Measurements from ENCODE around the gene OR5C1.
"Not testable (repeated sequence)": the region's sequence is repeated elsewhere in the genome, so short reads cannot be mapped to it uniquely, and the experiment has no call there.

OR5C1 gene

DNA sequence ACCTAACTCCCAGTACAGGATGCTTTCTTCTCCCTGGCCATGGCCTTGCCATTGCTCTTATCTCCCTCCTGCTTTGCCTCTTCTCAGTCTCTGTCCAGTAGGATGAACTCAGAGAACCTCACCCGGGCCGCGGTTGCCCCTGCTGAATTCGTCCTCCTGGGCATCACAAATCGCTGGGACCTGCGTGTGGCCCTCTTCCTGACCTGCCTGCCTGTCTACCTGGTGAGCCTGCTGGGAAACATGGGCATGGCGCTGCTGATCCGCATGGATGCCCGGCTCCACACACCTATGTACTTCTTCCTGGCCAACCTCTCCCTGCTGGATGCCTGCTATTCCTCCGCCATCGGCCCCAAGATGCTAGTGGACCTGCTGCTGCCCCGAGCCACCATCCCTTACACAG lies at the start of gene OR5C1:
TSS of gene OR5C1 (plus strand) at position 103 of the 400 bp plus-strand sequence. CDS start at position 103, 0 bp downstream.
- no peak for DNase-seq

DNA sequence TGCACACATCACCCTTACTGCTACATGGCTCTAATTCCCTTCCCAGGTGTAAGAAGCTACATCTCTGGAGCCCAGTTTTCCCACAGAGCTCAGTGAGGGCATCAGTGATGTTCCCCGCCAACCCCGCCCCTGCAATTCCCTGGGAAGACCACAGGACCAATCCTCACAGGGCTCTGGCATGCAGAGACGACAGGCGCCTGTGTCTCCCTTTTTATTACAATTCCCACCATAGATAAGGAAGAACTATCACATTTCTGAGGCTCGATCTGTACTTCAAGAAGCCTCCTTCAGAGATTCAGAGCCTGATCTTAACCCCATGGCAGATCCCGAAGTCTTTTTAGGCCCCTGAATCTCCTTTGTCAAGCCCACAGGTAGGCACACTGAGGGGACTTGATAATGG lies 46.7 kb upstream of the OR5C1 start, which contains the start of gene OR1L6:
TSS of gene OR1L6 (plus strand) at position 301 of the 400 bp plus-strand sequence. CDS start 7,545 bp downstream, outside the sequence.
- no peak for DNase-seq

DNA sequence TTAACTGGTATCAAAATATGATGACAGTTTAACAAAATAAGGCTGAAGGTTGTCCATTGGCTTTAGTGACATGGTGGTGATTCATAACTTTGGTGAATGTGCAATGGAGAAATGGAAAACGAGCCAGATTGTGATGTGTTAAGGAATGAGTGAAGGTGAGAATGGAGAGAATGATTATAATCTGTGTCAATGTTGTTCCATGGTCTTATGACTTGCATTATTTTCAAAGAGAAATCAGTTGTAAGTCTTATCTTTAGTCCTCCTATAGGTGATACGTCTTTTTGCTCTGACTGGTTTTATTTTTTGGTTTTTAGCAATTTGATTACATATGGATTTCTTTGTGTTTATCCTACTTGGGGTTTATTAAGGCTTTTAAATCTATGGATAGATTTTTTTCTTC lies 33.9 kb upstream of the OR5C1 start:
- no peak for DNase-seq

DNA sequence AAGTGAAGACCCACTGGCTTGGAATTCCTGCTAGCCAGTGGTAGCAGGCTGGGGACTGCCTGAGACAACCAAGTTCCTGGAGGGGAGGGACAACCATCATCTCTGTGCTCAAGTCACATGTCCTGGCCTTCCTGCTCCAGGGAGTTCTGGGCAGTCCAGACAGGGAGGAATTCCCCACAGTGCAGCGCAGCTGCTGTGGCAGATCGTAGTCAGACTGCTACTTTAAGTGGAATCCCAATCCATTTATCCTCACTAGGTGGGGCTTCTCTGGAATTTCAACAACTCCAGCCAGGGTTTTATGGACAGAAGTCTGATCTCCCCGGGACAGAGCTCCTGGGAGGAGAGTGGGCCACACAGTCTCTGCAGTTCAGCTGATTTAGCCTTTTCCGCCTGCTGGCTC lies 20.9 kb upstream of the OR5C1 start:
- no peak for DNase-seq

DNA sequence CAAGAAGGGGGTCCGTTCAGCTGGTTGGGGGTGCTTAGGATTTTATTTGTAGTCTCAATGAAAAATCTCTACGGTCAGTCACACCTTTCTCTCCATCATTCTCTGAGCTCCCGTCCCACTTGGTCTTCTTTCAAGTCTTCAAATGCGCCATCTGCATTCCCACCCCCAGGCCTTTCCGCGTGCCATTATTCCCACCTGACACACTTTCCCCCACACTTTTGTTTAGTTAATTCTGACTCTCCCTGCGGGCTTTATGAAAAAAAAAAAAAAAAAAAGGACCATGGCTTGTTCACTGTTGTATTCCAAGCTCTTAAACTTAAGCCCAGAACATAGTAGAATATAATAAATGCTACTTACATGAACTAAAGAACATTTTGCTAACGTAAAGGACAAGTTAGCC lies 11.7 kb upstream of the OR5C1 start:
- DNase-seq = no peak

DNA sequence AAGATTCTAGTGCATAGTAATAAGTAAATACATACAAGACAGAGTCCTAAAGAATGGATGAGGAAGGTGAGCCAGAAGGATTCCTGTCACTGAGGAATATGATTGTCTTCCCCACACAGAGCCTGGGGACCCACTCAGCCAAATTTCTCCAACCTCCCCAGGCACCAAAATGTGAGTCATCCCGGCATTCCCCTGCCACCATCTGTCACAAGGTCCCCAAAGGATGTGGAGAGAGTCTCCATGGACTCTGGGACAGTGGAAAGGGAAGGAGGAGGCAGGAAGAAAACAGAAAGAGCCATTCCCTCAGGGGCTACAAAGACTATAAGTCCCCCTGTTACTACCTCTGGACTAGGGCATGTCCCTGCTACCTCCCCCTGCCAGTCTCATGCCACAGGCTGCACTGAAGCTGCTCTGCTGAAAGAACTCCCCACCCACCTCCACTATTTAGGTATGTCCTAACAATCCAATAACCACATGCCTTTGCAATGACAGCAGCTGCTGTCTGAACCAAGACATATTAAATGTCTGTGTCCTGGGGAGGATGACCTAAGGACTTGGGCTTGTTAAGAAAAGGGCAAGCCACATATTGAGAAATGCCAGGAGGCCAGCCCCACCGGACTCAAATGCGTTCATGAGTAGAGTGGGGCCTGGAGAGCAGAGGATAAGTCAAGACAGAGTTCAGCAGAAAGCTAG lies 10.7 kb upstream of the OR5C1 start:
- DNase-seq = no peak

DNA sequence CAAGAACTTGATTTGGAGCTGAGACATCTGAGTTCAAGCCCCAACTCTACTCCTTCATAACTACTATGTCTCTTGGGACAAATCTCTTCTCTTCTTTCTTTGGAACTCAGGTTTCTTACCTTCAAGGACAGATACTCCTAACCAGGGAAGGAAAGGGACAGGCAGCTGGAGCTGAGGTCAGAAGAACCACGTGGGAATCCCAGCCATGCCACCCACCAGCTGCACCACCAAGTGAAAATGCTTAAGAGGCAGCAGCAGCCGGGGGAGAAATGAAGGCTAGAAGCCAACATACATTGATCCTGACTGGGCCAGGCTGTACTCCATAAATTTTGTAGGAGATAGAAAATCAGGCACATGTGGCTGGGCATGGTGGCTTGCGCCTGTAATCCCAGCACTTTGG lies 9.6 kb upstream of the OR5C1 start:
- no peak for DNase-seq

DNA sequence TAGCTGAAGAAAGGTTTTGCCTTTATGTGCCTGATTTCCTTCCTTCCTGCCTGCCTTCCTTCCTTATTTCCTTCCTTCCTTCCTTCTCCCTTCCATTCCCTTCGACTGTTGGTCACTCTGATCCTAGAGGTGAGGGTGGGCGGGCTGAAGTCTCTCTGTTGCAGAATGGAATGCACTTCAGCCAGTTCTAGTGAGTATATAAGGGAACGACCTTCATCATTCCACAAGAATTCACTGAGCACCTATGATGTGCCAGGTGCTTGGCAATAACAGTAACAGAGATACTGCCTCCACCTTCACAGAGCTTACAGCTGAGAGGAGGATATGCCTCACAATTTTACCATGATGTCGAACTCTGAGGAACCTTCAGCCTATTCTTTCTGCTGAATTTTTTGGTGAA lies 8.7 kb upstream of the OR5C1 start:
- no peak for DNase-seq

DNA sequence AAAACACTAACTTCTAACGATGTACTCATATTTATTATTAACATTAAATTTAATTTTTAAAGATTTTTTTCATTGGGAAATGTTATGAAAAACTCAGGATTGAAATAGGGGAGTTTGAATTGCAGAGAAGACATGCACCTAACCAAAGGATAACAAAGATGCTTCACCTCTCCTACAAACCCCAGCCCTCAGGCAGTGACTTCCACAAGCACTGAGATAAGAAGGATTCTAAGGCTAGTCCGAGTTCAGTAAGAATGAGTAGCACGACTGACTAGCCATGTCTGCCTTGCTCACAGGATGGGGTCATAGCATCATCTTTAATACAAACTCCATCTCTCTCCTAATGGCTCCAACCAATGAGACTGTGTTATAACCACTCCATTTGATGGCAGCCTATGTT lies 7.1 kb upstream of the OR5C1 start:
- no peak for DNase-seq

DNA sequence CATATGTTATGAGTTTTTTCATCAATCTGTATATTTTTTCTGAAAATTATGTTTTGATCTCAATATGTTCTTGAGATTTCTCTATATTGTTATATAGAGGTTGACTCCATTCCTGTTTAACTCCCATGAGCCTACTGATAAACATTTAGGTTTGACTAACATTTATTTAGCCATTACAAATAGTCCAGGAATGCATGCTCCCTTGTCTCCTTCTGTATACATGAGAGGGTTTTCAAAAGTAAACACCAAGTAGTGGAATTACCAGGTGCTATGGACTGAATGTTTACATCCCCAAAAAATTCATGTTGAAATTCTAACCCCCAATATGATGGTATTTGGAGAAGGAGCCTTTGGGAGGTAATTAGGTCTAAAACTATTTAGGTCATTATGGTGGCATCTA lies 3.5 kb upstream of the OR5C1 start:
- DNase-seq = no peak

DNA sequence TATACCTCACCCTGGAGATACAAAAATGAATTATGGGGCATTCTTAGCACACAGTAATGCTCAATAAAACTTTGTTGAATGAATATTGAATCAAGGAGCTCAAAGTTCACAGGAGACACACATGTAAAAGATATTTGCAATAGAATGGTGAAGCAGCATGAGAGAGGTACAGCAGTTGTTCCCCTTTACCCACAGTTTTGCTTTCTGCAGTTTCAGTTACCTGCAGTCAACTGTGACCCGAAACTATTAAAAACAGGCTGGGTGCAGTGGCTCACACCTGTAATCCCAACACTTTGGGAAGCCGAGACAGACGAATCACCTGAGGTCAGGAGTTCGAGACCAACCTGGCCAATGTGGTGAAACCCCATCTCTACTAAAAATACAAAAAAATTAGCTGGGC lies 2.4 kb upstream of the OR5C1 start:
- no peak for DNase-seq

DNA sequence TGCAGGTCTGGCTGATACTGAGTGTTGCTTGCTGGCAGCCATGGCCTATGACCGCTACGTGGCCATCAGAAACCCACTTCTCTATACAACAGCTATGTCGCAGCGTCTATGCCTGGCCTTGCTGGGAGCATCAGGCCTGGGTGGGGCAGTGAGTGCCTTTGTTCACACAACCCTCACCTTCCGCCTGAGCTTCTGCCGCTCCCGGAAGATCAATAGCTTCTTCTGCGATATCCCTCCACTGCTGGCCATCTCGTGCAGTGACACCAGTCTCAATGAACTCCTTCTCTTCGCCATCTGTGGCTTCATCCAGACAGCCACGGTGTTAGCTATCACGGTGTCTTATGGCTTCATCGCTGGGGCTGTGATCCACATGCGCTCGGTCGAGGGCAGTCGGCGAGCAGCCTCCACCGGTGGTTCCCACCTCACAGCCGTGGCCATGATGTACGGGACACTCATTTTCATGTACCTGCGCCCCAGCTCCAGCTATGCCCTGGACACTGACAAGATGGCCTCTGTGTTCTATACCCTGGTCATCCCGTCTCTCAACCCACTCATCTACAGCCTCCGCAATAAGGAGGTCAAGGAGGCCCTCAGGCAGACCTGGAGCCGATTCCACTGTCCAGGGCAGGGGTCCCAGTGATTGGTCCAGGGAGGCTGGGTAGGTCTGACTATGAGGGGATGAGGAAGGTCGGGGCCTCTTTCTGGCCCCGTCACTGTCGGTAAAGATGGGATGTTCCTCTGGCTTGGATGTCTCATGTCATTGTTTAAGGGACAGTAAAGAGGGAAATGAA lies 718 bp downstream of the OR5C1 start:
- no peak for DNase-seq

DNA sequence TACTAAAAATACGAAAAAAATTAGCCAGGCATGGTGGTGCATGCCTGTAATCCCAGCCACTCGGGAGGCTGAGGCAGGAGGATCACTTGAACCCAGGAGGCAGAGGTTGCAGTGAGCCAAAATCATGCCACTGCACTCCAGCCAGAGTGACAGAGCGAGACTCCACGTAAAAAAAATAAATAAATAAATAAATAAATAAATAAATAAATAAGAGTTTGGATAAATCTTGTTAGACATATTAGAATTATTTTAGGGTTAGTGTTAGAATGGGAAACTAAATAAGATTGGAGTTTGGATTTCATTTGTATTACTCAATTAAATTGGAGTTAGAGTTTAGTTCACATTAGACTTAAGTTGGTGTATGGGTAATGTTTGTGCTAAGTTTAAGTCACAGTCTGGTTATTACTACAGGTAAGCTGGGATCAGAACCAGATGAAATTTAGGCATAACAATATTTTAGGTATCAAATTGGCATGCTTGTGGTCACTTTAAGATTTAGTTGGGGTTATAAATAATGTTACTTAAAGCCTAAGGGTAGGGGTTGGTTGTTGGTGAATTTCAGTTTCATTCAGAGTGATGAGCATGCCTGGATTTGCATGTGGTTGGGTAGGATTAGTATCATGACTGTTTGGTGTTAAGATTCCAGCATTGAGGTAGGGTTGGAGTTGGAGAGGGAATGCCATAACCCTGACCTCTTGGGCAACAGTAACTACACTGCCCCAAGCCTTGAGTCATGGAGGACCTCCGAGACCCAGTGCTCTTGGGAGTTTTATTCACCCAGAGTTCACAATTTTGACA lies 3.3 kb downstream of the OR5C1 start:
- no peak for DNase-seq

DNA sequence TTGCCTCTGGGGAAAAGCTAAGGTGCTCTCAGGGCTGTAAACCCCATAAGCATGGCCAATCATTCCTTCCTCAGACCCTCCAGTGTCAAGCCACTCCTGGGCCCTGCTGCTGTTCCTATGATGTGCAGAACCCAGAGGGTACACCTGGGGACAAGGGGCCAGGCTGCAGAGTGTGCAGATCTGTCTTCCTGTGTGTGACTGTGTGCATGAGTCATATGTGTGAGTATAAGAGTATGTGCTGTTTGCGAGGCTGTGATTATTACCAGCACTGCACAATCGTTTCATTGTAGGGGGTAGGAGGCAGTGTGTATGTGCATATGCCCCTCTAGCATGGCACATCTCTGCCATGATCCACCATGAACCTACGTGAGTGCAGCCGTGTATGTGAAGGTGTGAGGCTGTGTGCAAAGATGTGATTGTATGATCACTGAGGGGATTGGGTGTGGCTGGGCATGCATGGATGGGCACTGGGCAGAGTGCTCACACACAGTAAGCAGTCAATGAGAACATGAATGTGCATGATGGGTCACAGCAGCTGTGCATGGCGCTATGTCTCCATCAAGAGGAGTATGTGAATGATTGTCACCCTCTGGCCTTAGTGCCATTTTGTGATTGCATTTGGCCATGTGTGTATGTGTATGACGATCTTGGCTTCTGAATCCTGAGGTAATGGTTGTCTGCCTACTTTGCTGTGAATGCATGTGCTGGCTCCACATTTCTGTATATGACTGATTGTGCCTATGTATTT lies 8.8 kb downstream of the OR5C1 start:
- no peak for DNase-seq

DNA sequence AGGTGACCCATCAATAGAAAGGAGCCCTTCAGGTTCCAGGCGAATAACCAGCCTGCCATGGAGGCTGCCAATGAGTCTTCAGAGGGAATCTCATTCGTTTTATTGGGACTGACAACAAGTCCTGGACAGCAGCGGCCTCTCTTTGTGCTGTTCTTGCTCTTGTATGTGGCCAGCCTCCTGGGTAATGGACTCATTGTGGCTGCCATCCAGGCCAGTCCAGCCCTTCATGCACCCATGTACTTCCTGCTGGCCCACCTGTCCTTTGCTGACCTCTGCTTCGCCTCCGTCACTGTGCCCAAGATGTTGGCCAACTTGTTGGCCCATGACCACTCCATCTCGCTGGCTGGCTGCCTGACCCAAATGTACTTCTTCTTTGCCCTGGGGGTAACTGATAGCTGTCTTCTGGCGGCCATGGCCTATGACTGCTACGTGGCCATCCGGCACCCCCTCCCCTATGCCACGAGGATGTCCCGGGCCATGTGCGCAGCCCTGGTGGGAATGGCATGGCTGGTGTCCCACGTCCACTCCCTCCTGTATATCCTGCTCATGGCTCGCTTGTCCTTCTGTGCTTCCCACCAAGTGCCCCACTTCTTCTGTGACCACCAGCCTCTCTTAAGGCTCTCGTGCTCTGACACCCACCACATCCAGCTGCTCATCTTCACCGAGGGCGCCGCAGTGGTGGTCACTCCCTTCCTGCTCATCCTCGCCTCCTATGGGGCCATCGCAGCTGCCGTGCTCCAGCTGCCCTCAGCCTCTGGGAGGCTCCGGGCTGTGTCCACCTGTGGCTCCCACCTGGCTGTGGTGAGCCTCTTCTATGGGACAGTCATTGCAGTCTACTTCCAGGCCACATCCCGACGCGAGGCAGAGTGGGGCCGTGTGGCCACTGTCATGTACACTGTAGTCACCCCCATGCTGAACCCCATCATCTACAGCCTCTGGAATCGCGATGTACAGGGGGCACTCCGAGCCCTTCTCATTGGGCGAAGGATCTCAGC lies 11.6 kb downstream of the OR5C1 start, which contains the start of gene OR1K1:
TSS of gene OR1K1 (plus strand) at position 58 of the 995 bp plus-strand sequence. CDS start at position 58, 0 bp downstream.
- DNase-seq = no peak

DNA sequence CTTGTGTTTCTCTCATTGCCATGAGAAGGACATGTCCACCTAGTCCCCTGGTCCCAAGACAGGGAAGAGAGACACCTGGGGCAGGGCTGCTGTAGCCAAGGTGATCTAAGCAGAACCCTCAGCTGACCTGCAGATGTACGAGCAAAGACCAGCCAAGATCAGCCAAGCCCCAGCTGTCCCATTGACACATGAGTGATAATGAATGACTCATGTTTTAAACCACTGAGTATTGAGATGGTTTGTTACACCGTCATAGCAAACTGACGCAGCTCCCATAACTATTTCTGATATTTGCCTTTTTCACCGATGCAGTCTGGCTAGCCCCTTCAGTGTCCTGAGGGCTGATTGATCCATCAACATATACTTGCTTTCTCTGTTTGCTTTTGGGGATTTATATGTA lies 17.9 kb downstream of the OR5C1 start:
- no peak for DNase-seq

DNA sequence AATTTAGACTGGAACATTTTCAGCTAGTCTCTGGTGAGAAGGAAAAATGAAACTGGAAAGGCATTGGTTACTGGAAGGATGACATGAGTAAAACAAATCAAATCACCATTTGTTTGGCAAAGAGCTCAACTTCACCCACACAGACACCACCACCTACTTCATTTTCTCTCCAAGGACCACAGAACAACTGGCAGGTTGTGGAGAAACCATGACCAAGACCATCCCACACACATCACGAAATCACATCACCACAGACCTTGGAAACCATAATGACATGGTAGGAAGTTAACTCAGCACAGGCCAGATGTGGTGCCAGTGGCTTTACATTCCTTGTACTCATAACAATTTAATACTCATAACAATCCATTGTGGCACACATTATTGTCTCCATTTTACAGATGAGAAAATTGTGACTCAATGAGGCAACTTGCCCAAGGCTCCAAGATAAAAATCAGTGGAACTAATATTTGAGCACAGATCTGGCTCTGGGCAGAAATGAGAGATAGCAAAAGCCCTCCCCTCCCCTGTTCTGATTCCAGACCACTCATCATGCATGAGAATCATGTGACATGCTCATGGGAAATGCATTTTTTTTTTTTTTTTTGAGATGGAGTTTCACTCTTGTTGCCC lies 18.7 kb downstream of the OR5C1 start:
- DNase-seq = no peak

DNA sequence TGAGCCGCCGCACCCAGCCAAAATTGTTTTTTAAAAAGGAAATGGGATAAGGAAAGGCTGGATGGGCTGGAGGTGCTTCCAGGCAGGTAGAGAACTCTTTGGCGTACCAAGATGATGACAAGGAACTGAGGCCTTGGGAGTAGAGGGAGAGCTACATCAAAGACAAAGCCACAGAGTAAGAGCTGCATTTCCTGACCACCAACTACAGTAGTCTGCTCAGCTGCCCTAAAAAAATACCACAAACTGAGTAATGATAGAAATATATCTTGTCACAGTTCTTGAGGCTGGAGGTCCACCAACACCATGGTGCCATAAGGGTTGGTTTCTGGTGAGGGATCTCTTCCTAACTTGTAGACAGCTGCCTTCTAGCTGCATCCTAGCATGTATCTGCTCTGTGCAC lies 19.4 kb downstream of the OR5C1 start:
- DNase-seq = no peak

DNA sequence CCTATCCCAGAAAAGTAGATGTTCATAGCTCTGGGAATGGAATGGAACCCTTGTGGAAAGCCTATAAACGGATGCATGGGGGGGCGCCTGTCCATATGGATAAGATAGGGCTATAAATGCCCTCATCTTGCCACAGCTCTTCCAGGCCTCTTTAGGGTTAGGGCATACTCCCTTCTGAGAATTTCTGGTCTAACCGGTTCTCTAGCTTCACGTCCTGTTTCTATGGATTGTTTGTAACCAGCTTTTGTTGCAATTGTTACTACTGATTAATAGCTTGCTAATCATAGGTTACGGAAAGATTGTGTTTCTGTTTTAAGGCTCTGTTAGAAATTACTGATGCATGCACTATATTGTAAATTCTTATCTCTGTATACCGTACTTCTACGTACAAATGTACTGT lies 20.5 kb downstream of the OR5C1 start:
- DNase-seq = not testable (repeated sequence)

DNA sequence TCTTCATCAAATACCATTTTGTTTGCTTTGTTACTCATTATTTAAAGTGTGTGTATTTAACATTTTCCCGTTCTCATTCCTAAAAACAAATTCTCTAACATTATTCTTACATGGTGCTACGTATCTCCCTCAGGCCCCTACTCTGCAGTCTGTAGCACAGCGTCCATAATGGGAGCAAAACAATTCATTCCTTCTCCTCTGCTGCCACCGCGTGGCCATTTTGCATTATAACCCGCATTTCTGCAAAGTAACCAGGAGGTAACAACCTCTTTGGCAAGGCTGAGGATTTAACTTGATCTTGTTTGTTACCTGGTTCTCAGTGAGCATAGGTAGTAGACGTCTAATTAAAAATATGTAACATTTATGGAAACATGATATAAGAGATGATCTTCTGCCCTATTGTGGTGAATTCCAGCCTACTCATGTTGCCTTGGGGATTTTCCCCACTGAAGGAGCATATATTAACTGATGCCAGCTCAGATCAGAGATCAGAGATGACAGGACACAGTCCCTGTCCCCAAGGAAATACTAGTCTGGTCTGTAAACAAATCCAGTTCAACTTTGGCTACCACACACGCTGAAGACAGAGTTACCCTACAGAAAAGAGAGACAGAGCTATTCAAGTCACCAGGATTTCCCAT lies 21.7 kb downstream of the OR5C1 start:
- DNase-seq = peak; percentile 27

All from NCI-H1436 treated with DMSO at 0.1 percent for 48 hours (cell line).